ENCODE results near the gene THOC5.

THOC5 gene

DNA sequence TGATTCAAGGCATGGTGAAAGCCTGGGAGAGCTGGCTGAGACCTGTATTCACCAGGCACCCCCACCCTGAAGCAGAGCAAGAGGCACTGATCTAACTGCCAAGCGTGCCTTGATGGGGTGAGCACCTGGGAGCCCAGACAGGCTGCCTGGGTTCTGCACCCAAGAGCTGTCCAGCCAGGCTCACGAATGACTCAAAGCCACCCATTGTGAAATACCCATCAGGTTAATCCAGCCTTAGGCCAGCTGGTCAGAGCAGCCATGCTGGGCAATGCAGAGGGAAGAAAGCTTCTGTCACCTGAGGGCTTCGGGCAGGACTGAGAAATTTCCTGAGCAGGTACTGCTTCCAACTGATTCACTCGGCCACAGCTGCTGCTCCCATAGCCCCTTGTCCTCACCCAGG, 22.1 kb downstream of the THOC5 start:
- no peak overlapping the region for H3K4me3 ChIP-seq (ENCODE audit: insufficient read depth, low read depth, low read length, poor library complexity, severe bottlenecking)
- H3K36me3 ChIP-seq (ENCODE audit: control insufficient read depth, insufficient read depth, low read length) = peaks cover 75% of the 10 kb centered on the region
- no peaks in the 10 kb centered on the region for H3K27me3 ChIP-seq (replicated peaks; ENCODE audit: control insufficient read depth, insufficient read depth, low read length, poor library complexity, severe bottlenecking)
- no peaks in the 10 kb centered on the region for H3K4me1 ChIP-seq (ENCODE audit: control insufficient read depth, insufficient read depth, low read length, poor library complexity, severe bottlenecking)
- no peak overlapping the region for H3K27ac ChIP-seq (ENCODE audit: insufficient read depth, low read length, poor library complexity, severe bottlenecking)
- H3K9me3 ChIP-seq (ENCODE audit: control insufficient read depth, low read length) = no peaks in the 10 kb centered on the region
- DNase-seq = no peak

DNA sequence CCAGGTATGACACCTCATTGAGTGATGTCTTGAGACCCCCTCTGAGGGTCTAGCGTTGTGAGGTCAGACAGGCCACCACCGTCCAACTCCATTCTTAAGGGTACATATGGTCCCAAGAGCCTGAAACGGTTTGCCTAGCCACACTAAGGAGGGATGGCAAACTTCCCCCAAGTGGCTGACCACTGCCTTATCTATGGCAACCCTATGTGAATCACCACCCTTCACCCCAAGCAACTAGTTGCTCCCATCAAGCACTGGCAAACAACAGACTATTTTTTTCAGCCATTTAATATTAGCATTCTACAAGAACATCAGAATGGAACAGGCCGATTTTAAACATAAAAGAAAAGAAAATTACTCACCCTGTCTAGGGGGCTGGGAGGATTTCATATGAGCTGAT, 22.8 kb downstream of the THOC5 start:
- Histone ChIP-seq H3K9me3 (ENCODE audit: control insufficient read depth, low read length) (no peaks in the 10 kb centered on the region), H3K4me1 (ENCODE audit: control insufficient read depth, insufficient read depth, low read length, poor library complexity, severe bottlenecking) (no peaks in the 10 kb centered on the region), H3K27me3 (replicated peaks; ENCODE audit: control insufficient read depth, insufficient read depth, low read length, poor library complexity, severe bottlenecking) (no peaks in the 10 kb centered on the region), H3K4me3 (ENCODE audit: insufficient read depth, low read depth, low read length, poor library complexity, severe bottlenecking) (no peak overlapping the region), H3K36me3 (ENCODE audit: control insufficient read depth, insufficient read depth, low read length) (peaks cover 75% of the 10 kb centered on the region), H3K27ac (ENCODE audit: insufficient read depth, low read length, poor library complexity, severe bottlenecking) (no peak overlapping the region)
- no peak for DNase-seq

DNA sequence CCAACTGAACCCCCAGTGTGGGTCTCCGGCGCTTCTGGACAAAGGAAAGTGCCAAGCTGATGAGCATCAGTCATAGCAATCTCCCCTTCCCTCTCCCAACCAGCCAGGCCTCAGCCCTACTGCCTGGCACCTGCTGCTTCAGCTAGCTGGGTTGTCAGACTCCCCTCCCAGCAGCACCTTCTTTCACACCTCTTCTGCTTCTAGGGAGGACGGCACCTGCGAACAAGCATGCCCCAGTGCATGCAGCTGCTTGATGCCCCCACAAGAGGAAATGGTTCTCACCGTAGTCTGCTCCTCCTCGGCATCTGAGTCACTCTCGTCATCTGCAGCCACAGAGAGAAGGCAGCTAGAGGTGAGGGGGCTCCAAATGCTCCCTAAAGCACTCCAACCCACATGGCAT, 25.4 kb downstream of the THOC5 start:
- Histone ChIP-seq H3K9me3 (ENCODE audit: control insufficient read depth, low read length) (no peaks in the 10 kb centered on the region), H3K36me3 (ENCODE audit: control insufficient read depth, insufficient read depth, low read length) (peaks cover 86% of the 10 kb centered on the region), H3K4me1 (ENCODE audit: control insufficient read depth, insufficient read depth, low read length, poor library complexity, severe bottlenecking) (no peaks in the 10 kb centered on the region), H3K27ac (ENCODE audit: insufficient read depth, low read length, poor library complexity, severe bottlenecking) (no peak overlapping the region), H3K4me3 (ENCODE audit: insufficient read depth, low read depth, low read length, poor library complexity, severe bottlenecking) (no peak overlapping the region), H3K27me3 (replicated peaks; ENCODE audit: control insufficient read depth, insufficient read depth, low read length, poor library complexity, severe bottlenecking) (no peaks in the 10 kb centered on the region)
- no peak for DNase-seq

DNA sequence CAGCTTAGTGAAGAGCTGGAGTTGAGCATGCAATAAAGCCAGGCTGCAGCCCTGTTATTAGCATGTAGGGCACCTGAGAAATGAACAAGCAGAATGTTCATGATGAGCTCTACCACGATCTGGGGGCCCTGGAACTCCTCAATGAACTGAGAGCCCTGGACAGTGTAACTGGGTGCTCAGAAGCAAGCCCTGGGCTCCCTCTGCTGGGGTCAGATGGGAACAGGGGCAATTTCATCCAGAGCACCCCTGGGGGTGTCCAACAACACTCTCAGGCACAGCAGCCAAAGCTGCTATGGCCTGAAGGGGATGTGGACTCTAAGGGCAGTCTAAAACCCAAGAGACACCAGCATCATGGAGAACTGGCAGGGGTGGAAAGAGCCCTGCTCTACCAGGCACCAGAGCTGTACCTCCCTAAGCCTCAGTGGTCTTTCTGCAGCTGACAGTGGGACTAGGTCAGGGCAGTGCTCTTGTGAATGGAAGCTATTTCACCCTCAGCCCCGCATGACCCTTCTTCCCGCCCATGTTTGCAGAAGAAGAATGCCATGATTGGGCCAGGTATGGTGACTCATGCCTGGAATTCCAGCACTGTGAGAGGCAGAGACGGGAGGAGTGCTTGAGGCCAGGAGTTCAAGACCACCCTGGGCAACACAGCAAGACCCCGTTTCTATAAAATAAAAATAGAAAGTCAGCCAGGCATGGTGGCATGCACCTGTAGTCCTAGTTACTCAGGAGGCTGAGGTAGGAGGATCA, 28.9 kb downstream of the THOC5 start:
- H3K9me3 ChIP-seq (ENCODE audit: control insufficient read depth, low read length) = no peaks in the 10 kb centered on the region
- no peak overlapping the region for H3K27ac ChIP-seq (ENCODE audit: insufficient read depth, low read length, poor library complexity, severe bottlenecking)
- no peaks in the 10 kb centered on the region for H3K27me3 ChIP-seq (replicated peaks; ENCODE audit: control insufficient read depth, insufficient read depth, low read length, poor library complexity, severe bottlenecking)
- no peaks in the 10 kb centered on the region for H3K4me1 ChIP-seq (ENCODE audit: control insufficient read depth, insufficient read depth, low read length, poor library complexity, severe bottlenecking)
- H3K36me3 ChIP-seq (ENCODE audit: control insufficient read depth, insufficient read depth, low read length) = peaks cover 86% of the 10 kb centered on the region
- H3K4me3 ChIP-seq (ENCODE audit: insufficient read depth, low read depth, low read length, poor library complexity, severe bottlenecking) = no peak overlapping the region
- no peak for DNase-seq

DNA sequence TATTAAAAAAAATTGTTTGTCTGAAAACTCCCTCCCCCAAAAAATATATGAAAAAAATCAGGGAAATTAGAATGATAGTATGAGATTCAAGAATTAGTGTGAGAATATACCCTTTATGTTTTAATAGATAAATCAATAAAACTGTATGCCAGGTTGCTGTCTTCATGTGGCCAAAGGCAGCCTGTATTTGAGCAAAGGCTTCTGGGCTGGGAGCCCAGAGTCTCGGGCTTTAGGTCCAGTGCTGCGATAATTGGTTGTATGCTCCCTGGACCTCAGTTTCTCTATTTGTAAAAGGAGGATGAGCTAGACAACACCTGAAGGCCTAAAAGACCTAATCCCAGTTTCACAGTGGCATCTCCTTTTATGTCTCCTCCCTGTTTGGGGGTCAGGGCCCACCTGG, 29.8 kb downstream of the THOC5 start:
- no peaks in the 10 kb centered on the region for H3K27me3 ChIP-seq (replicated peaks; ENCODE audit: control insufficient read depth, insufficient read depth, low read length, poor library complexity, severe bottlenecking)
- H3K4me3 ChIP-seq (ENCODE audit: insufficient read depth, low read depth, low read length, poor library complexity, severe bottlenecking) = no peak overlapping the region
- DNase-seq = no peak
- no peak overlapping the region for H3K27ac ChIP-seq (ENCODE audit: insufficient read depth, low read length, poor library complexity, severe bottlenecking)
- H3K4me1 ChIP-seq (ENCODE audit: control insufficient read depth, insufficient read depth, low read length, poor library complexity, severe bottlenecking) = no peaks in the 10 kb centered on the region
- H3K36me3 ChIP-seq (ENCODE audit: control insufficient read depth, insufficient read depth, low read length) = peaks cover 86% of the 10 kb centered on the region
- H3K9me3 ChIP-seq (ENCODE audit: control insufficient read depth, low read length) = no peaks in the 10 kb centered on the region

DNA sequence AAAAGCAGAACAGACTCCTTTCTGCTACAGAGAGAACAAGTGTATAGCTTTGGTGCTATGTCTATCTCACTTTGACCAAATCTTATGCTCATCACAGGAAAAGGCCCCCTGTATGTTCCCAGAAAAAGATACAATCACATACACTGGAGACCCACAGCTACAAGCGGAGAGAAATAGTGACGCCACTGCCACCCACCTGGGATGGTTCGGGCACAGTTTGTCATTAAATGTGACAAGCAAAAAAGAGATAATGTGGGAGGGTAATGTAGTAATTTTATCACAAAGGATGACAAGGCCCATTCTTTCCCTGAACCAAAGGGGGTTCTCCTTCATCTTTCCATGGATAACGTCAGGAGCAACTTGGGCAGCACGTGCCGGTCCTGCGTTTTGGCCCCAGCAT, 32.0 kb downstream of the THOC5 start:
- no peak for DNase-seq
- Histone ChIP-seq H3K27me3 (replicated peaks; ENCODE audit: control insufficient read depth, insufficient read depth, low read length, poor library complexity, severe bottlenecking) (no peaks in the 10 kb centered on the region), H3K9me3 (ENCODE audit: control insufficient read depth, low read length) (no peaks in the 10 kb centered on the region), H3K27ac (ENCODE audit: insufficient read depth, low read length, poor library complexity, severe bottlenecking) (no peak overlapping the region), H3K36me3 (ENCODE audit: control insufficient read depth, insufficient read depth, low read length) (peaks cover 86% of the 10 kb centered on the region), H3K4me1 (ENCODE audit: control insufficient read depth, insufficient read depth, low read length, poor library complexity, severe bottlenecking) (no peaks in the 10 kb centered on the region), H3K4me3 (ENCODE audit: insufficient read depth, low read depth, low read length, poor library complexity, severe bottlenecking) (no peak overlapping the region)

DNA sequence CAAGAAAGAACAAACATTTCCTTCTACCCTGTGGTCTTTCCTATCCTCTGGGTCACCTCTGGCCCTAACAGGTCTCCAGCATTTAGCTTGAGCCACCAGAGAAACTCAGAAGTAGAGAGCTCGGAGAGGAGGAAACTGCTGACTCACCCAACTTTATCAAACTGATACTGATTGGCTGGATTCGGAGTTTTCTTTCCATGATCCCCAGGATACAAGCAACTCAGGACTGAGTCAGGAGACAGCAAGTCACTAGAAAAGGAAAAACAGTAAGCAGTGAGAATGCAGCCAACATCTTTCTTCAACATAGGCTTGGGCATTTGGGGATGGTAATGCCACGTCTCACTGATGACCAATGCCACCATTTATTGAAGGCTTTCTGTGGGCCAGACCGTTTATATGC, 32.7 kb downstream of the THOC5 start:
- Histone ChIP-seq H3K27ac (ENCODE audit: insufficient read depth, low read length, poor library complexity, severe bottlenecking) (no peak overlapping the region), H3K4me3 (ENCODE audit: insufficient read depth, low read depth, low read length, poor library complexity, severe bottlenecking) (no peak overlapping the region), H3K9me3 (ENCODE audit: control insufficient read depth, low read length) (no peaks in the 10 kb centered on the region), H3K36me3 (ENCODE audit: control insufficient read depth, insufficient read depth, low read length) (peaks cover 86% of the 10 kb centered on the region), H3K4me1 (ENCODE audit: control insufficient read depth, insufficient read depth, low read length, poor library complexity, severe bottlenecking) (no peaks in the 10 kb centered on the region), H3K27me3 (replicated peaks; ENCODE audit: control insufficient read depth, insufficient read depth, low read length, poor library complexity, severe bottlenecking) (no peaks in the 10 kb centered on the region)
- DNase-seq = no peak

DNA sequence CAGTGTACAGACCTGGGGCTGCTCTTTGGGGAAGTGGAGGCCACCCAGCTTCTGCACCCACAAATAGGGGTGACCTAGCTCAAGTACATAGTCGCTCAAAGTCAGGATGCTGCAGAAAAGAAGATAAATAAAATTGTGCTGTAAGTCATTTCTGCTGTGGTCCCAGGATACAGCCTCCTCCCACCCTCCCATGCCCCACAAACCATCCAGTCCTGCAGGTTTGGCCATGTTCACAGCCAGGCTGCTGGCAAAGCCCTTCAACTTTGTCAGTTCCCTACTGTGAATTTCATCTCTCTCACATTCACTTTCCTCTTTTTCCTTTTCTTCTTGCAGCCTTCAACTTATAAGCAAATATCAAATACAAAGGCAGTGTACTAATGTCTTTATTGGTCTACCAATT, 33.6 kb downstream of the THOC5 start:
- no peaks in the 10 kb centered on the region for H3K4me1 ChIP-seq (ENCODE audit: control insufficient read depth, insufficient read depth, low read length, poor library complexity, severe bottlenecking)
- no peak overlapping the region for H3K4me3 ChIP-seq (ENCODE audit: insufficient read depth, low read depth, low read length, poor library complexity, severe bottlenecking)
- no peak overlapping the region for H3K27ac ChIP-seq (ENCODE audit: insufficient read depth, low read length, poor library complexity, severe bottlenecking)
- DNase-seq = no peak
- H3K27me3 ChIP-seq (replicated peaks; ENCODE audit: control insufficient read depth, insufficient read depth, low read length, poor library complexity, severe bottlenecking) = no peaks in the 10 kb centered on the region
- peaks cover 85% of the 10 kb centered on the region for H3K36me3 ChIP-seq (ENCODE audit: control insufficient read depth, insufficient read depth, low read length)
- H3K9me3 ChIP-seq (ENCODE audit: control insufficient read depth, low read length) = no peaks in the 10 kb centered on the region

DNA sequence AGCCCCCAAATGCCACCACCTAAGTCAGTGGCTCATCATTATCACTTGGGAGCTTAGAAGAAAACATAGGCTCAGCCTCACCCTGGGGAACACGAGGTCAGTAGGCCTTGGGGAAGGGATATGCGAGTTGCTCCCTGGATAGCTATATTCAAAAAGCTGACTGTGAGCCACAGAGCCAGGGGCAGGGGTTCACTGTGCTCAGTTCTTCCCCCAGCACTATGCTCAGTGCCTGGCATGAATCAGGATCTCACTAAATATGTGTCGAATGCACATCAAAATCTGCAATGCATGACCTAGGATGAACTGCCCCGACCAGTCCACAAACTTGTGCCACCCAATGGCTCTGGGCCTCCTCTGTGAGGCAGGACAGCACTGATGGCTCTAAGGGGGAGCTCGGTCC, 35.1 kb downstream of the THOC5 start:
- no peak for DNase-seq
- H3K36me3 ChIP-seq (ENCODE audit: control insufficient read depth, insufficient read depth, low read length) = peaks cover 69% of the 10 kb centered on the region
- H3K27ac ChIP-seq (ENCODE audit: insufficient read depth, low read length, poor library complexity, severe bottlenecking) = no peak overlapping the region
- no peaks in the 10 kb centered on the region for H3K9me3 ChIP-seq (ENCODE audit: control insufficient read depth, low read length)
- H3K4me1 ChIP-seq (ENCODE audit: control insufficient read depth, insufficient read depth, low read length, poor library complexity, severe bottlenecking) = no peaks in the 10 kb centered on the region
- H3K4me3 ChIP-seq (ENCODE audit: insufficient read depth, low read depth, low read length, poor library complexity, severe bottlenecking) = no peak overlapping the region
- no peaks in the 10 kb centered on the region for H3K27me3 ChIP-seq (replicated peaks; ENCODE audit: control insufficient read depth, insufficient read depth, low read length, poor library complexity, severe bottlenecking)

DNA sequence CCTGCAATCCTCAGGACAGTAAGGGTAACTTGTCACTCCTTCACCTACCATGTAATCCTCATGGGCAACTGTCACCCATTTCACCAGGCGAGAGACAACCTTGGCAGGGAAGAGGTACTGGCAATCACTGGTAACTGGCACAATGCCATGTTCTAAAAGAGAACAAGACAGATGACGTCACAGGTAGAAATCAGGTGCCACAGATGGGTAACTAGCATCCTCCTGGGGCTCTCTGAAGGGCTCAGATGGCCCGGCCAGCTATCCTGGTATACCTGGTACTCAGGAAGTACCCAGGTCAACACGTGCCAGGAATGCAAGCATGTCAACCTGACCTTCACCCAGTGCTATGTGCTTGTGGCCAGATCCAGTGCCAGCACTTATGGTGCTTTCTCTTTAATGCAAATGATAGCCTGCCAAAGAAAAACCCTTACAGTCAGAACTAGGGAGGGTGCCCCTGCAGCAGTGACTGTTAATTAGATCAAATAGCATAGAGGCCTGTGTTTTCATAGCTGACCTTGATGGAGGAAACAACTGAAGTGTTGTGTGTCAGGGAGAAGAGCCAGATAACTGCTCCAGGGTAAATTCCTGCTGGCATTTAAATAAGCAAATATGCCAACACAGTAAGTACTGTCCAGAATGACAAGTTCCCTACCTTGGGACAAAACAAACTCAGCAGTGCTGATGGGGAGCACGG, 36.2 kb downstream of the THOC5 start:
- no peak overlapping the region for H3K4me3 ChIP-seq (ENCODE audit: insufficient read depth, low read depth, low read length, poor library complexity, severe bottlenecking)
- no peaks in the 10 kb centered on the region for H3K9me3 ChIP-seq (ENCODE audit: control insufficient read depth, low read length)
- DNase-seq = no peak
- H3K4me1 ChIP-seq (ENCODE audit: control insufficient read depth, insufficient read depth, low read length, poor library complexity, severe bottlenecking) = no peaks in the 10 kb centered on the region
- H3K27ac ChIP-seq (ENCODE audit: insufficient read depth, low read length, poor library complexity, severe bottlenecking) = no peak overlapping the region
- peaks cover 67% of the 10 kb centered on the region for H3K36me3 ChIP-seq (ENCODE audit: control insufficient read depth, insufficient read depth, low read length)
- H3K27me3 ChIP-seq (replicated peaks; ENCODE audit: control insufficient read depth, insufficient read depth, low read length, poor library complexity, severe bottlenecking) = no peaks in the 10 kb centered on the region

Measured in effector memory CD4-positive, alpha-beta T cell (primary cell).